ENCODE measurements around the gene MLPH. TPM values are rescaled to one million over a fixed set of nuclear protein-coding genes. Genes with fewer than 3 reads are reported as not detected.

The MLPH gene
- total RNA-seq, 2 experiments from 2014 or later, result 0.39 TPM; not detected in 1

DNA sequence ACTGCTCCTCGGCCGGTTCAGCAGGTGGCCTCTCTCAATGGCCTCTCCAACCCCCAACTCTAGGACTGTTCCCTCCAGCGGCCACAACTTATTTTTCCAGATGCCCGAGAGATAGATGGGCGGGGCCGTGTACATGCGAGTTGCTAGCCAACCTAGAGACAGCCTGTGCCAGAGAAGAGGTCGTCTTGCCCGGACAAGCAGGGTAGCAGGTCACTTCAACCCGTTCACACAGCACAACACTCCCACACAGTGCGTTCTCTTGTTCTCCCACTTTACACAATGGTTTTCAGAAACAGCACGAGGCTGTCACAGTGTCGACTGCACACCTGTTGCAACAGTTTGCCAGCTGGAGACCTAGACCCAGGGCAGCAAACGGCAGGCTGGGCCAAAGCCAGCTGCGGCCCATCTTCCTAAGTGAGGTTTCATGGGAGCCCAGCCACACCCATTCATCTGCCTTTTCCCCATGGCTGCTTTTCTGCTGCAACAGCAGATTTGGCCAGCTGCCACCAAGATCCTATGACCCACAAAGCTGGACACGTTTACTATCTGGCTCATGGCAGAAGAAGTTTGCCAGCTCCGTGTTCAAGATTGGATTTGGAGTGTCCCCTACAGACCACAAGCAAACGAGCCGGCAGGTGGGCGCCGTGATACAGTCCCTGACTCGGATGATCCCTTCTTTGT, 72.0 kb downstream of the MLPH start:
- no peak for ATAC-seq (ENCODE audit: poor library complexity)
- intact Hi-C loops (cut with DNase I, micrococcal nuclease), result no loop called here

DNA sequence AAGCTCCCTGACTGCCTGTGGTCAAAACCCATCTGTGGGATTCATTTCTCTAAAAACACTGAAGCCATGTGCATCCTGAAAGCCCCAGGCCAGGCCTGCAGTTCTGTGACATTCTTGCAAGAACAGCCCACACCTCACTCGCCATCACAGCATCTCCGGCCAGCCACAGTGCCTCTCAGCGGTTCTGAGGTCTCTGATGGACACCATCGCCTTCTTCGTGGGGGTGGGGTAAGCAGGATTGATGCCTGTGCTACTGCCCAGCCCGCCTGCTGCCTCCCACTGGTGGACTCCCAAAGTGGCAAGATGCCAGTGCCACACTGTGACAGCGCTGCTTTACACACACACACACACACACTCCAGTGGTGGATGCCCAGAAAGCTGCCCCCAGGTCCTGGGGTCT, 74.2 kb downstream of the MLPH start:
- ChIA-PET POLR2A (no interaction called here), CTCF (no interaction called here)
- H3K4me1 Mint-ChIP-seq (ENCODE audit: low read depth), result peaks cover 12% of the 10 kb centered on the region
- TF ChIP-seq, protein P1, sequence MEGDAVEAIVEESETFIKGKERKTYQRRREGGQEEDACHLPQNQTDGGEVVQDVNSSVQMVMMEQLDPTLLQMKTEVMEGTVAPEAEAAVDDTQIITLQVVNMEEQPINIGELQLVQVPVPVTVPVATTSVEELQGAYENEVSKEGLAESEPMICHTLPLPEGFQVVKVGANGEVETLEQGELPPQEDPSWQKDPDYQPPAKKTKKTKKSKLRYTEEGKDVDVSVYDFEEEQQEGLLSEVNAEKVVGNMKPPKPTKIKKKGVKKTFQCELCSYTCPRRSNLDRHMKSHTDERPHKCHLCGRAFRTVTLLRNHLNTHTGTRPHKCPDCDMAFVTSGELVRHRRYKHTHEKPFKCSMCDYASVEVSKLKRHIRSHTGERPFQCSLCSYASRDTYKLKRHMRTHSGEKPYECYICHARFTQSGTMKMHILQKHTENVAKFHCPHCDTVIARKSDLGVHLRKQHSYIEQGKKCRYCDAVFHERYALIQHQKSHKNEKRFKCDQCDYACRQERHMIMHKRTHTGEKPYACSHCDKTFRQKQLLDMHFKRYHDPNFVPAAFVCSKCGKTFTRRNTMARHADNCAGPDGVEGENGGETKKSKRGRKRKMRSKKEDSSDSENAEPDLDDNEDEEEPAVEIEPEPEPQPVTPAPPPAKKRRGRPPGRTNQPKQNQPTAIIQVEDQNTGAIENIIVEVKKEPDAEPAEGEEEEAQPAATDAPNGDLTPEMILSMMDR (IDR thresholded peaks at IDR 0.05), result no peak
- Histone ChIP-seq H3K36me3 (ENCODE audit: insufficient read depth, low read length) (no peaks in the 10 kb centered on the region), H3K4me1 (ENCODE audit: insufficient read depth, low read length) (no peaks in the 10 kb centered on the region), H3K27ac (ENCODE audit: low read depth in 1 of 2, low read length in 2 of 2) (no peak overlapping the region), H3K4me3 (ENCODE audit: low read length) (no peak overlapping the region), H3K9me3 (ENCODE audit: control insufficient read depth in 1 of 2, insufficient read depth in 1 of 2, low read length in 2 of 2) (peaks cover 2 to 3% of the 10 kb centered on the region in 2 experiments), H3K27me3 (ENCODE audit: control insufficient read depth in 1 of 2, insufficient read depth in 2 of 2, low read length in 2 of 2) (peaks cover 2 to 7% of the 10 kb centered on the region in 2 experiments)
- intact Hi-C loops (cut with DNase I, micrococcal nuclease), result no loop called here
- no peak overlapping the region for H3K4me3 Mint-ChIP-seq
- no peak overlapping the region for H3K27ac Mint-ChIP-seq
- H3K27me3 Mint-ChIP-seq, result peaks cover 16% of the 10 kb centered on the region
- ATAC-seq (ENCODE audit: poor library complexity) (no peak), DNase-seq (no peak)
- peaks cover under 1% of the 10 kb centered on the region for H3K9me3 Mint-ChIP-seq
- no peaks in the 10 kb centered on the region for H3K36me3 Mint-ChIP-seq (ENCODE audit: low read depth)

More for the DNA sequence above, 72.0 kb downstream of the MLPH start:
- Mint-ChIP-seq H3K27me3 (peaks cover 14% of the 10 kb centered on the region), H3K36me3 (ENCODE audit: low read depth) (no peaks in the 10 kb centered on the region), H3K9me3 (peaks cover 3% of the 10 kb centered on the region), H3K27ac (no peak overlapping the region), H3K4me3 (no peak overlapping the region), H3K4me1 (ENCODE audit: low read depth) (peaks cover 12% of the 10 kb centered on the region)
- TF ChIP-seq, protein P1 (IDR thresholded peaks at IDR 0.05), result no peak
- Histone ChIP-seq H3K36me3 (ENCODE audit: insufficient read depth, low read length) (no peaks in the 10 kb centered on the region), H3K4me1 (ENCODE audit: insufficient read depth, low read length) (no peaks in the 10 kb centered on the region), H3K9me3 (ENCODE audit: control insufficient read depth in 1 of 2, insufficient read depth in 1 of 2, low read length in 2 of 2) (peaks cover 6 to 12% of the 10 kb centered on the region in 2 experiments), H3K27me3 (ENCODE audit: control insufficient read depth in 1 of 2, insufficient read depth in 2 of 2, low read length in 2 of 2) (peaks cover 2 to 4% of the 10 kb centered on the region in 2 experiments), H3K27ac (ENCODE audit: low read depth in 1 of 2, low read length in 2 of 2) (no peak overlapping the region), H3K4me3 (ENCODE audit: low read length) (no peak overlapping the region)
- ChIA-PET CTCF (interaction anchor here (1.0 to 1.1 kb wide), 2 partner anchors 13 to 46 kb away, joined by 3 to 4 read pairs; no protein-coding TSS in a partner anchor), POLR2A (no interaction called here)
- no peak for DNase-seq

- intact Hi-C loops (cut with DNase I, micrococcal nuclease), result no loop called here
- DNase-seq, result no peak
- no peak for ATAC-seq (ENCODE audit: poor library complexity)
- Histone ChIP-seq H3K27ac (ENCODE audit: low read depth in 1 of 2, low read length in 2 of 2) (no peak overlapping the region), H3K36me3 (ENCODE audit: insufficient read depth, low read length) (no peaks in the 10 kb centered on the region), H3K9me3 (ENCODE audit: control insufficient read depth in 1 of 2, insufficient read depth in 1 of 2, low read length in 2 of 2) (peaks cover 0 to 16% of the 10 kb centered on the region in 2 experiments), H3K4me3 (ENCODE audit: low read length) (no peak overlapping the region), H3K27me3 (ENCODE audit: control insufficient read depth in 1 of 2, insufficient read depth in 2 of 2, low read length in 2 of 2) (peaks cover 0 to 7% of the 10 kb centered on the region in 2 experiments), H3K4me1 (ENCODE audit: insufficient read depth, low read length) (no peaks in the 10 kb centered on the region)
- H3K4me3 Mint-ChIP-seq, result no peak overlapping the region
- no peaks in the 10 kb centered on the region for H3K4me1 Mint-ChIP-seq (ENCODE audit: low read depth)
- H3K27me3 Mint-ChIP-seq, result peaks cover 11% of the 10 kb centered on the region
- POLR2A ChIA-PET, result no interaction called here
- H3K36me3 Mint-ChIP-seq (ENCODE audit: low read depth), result no peaks in the 10 kb centered on the region
- TF ChIP-seq, protein P1 (IDR thresholded peaks at IDR 0.05), result no peak
- H3K9me3 Mint-ChIP-seq, result no peaks in the 10 kb centered on the region
- CTCF ChIA-PET, result interaction anchor here (1.3 kb wide), 1 partner anchor 9 kb away, joined by 4 read pairs; no protein-coding TSS in a partner anchor
- H3K27ac Mint-ChIP-seq, result no peak overlapping the region
Observed at GRCh38 chr2:237563816-237564215, 76.8 kb downstream of the MLPH start.
